Caco-2 (cell line): ENCODE data around the gene CNTN5. TPM values are rescaled to one million over a fixed set of nuclear protein-coding genes. Genes with fewer than 3 reads are reported as not detected.
"Not testable (repeated sequence)": the region's sequence is repeated elsewhere in the genome, so short reads cannot be mapped to it uniquely, and the experiment has no call there.

Source experiments
- BruUV-seq: library from RNA; stranded (reverse); fragments of 400-500 nt; replicated peaks from 2 replicates; lab custom pipeline; 2021; lab: Mats Ljungman, UMichigan
- CTCF ChIA-PET: fragments of 300-600 bp; sonication (Branson Sonifier 250); formaldehyde crosslinking; loops from one replicate; lab custom pipeline; 2022; ENCODE audit warnings: antibody characterized with exemption; lab: Charles Lee
- POLR2A ChIA-PET: fragments of 300-600 bp; sonication (Branson Sonifier 250); formaldehyde crosslinking; loops from one replicate; lab custom pipeline; 2022; ENCODE audit warnings: antibody characterized with exemption; lab: Charles Lee
- DNase-seq, 2 experiments: peaks; one replicate each; pipeline versions ENCODE4 v3.0.0 to v3.0.0-alpha.2; 2020 to 2022
- H3K27me3 ChIP-seq: replicated peaks from 2 replicates; pipeline ENCODE4 v1.6.0; 2011; ENCODE audit warnings: low read length; ENCODE audit not compliant: control insufficient read depth, insufficient read depth
- H3K36me3 ChIP-seq: 2 replicates; pipeline ENCODE4 v1.5.1; 2011; ENCODE audit warnings: low read length; ENCODE audit not compliant: control insufficient read depth, insufficient read depth
- H3K4me1 ChIP-seq: fragments of 250-450 bp; sonication (Bioruptor Pico); 2 replicates; pipeline ENCODE4 v1.5.1; 2020; ENCODE audit warnings: mild to moderate bottlenecking
- H3K4me3 ChIP-seq: 2 replicates; pipeline ENCODE4 v1.5.1; 2011; ENCODE audit warnings: low read depth, mild to moderate bottlenecking, control low read depth, low read length
- H3K9me3 ChIP-seq: fragments of 250-450 bp; sonication (Bioruptor Pico); 2 replicates; pipeline ENCODE4 v1.5.1; 2020; ENCODE audit warnings: mild to moderate bottlenecking, moderate library complexity
- H3K27ac Mint-ChIP-seq: one replicate; pipeline ENCODE4 v1.8.0; 2022; ENCODE audit warnings: mixed read lengths; ENCODE audit not compliant: unreplicated experiment
- H3K27me3 Mint-ChIP-seq: one replicate; pipeline ENCODE4 v1.8.0; 2022; ENCODE audit warnings: mixed read lengths; ENCODE audit not compliant: insufficient read depth, unreplicated experiment
- H3K36me3 Mint-ChIP-seq: one replicate; pipeline ENCODE4 v1.8.0; 2022; ENCODE audit warnings: mild to moderate bottlenecking, mixed read lengths; ENCODE audit not compliant: insufficient read depth, unreplicated experiment
- H3K4me1 Mint-ChIP-seq: one replicate; pipeline ENCODE4 v1.8.0; 2022; ENCODE audit warnings: low read depth, mixed read lengths; ENCODE audit not compliant: unreplicated experiment
- H3K4me3 Mint-ChIP-seq: one replicate; pipeline ENCODE4 v1.8.0; 2022; ENCODE audit warnings: mild to moderate bottlenecking, moderate library complexity, mixed read lengths; ENCODE audit not compliant: unreplicated experiment
- H3K9me3 Mint-ChIP-seq: one replicate; pipeline ENCODE4 v1.8.0; 2022; ENCODE audit warnings: mixed read lengths; ENCODE audit not compliant: unreplicated experiment
- CTCF ChIP-seq, 2 experiments: fragments of 200-600 bp in 1 of 2; IDR thresholded peaks; 1 replicate in 1 of 2; 2 replicates in 1 of 2; pipeline versions ENCODE4 v1.5.1 to v1.8.0; 2011 to 2022; ENCODE audit warnings: antibody characterized with exemption in 1 of 2, control low read depth in 1 of 2, inconsistent platforms in 1 of 2, low read depth in 1 of 2, low read length in 1 of 2, mild to moderate bottlenecking in 1 of 2, moderate library complexity in 1 of 2; ENCODE audit not compliant: insufficient read depth in 1 of 2, severe bottlenecking in 1 of 2, unreplicated experiment in 1 of 2
- intact Hi-C: fragments of 100-400 bp; cut with micrococcal nuclease; formaldehyde crosslinking; loops from one replicate; pipeline ENCODE4 v1.10.0; 2022; ENCODE audit not compliant: unreplicated experiment
- total RNA-seq: library from RNA; stranded (reverse); gene quantifications from 2 replicates; pipeline ENCODE4 v1.2.3, GENCODE V29; 2022

The CNTN5 gene
- total RNA-seq, 1 experiment from 2014 or later: 1.00 TPM

GRCh38 chr11:99277281-99277680 lies 256.5 kb downstream of the CNTN5 start:
- Mint-ChIP-seq H3K27ac (no peak overlapping the region), H3K4me1 (no peaks in the 10 kb centered on the region), H3K27me3 (peaks cover 2% of the 10 kb centered on the region), H3K4me3 (no peak overlapping the region), H3K36me3 (no peaks in the 10 kb centered on the region), H3K9me3 (no peaks in the 10 kb centered on the region)
- Histone ChIP-seq H3K27me3 (no peaks in the 10 kb centered on the region), H3K9me3 (no peaks in the 10 kb centered on the region), H3K36me3 (no peaks in the 10 kb centered on the region), H3K4me3 (no peak overlapping the region), H3K4me1 (no peaks in the 10 kb centered on the region)
- ChIA-PET CTCF (no interaction called here), POLR2A (no interaction called here)
- BruUV-seq: no TSS peak
- no peak for DNase-seq
- intact Hi-C loops: no loop called here
- TF ChIP-seq CTCF (IDR thresholded peaks at IDR 0.05; ENCODE audit: insufficient read depth in 1 of 2, low read depth in 1 of 2, low read length in 1 of 2, severe bottlenecking in 1 of 2, unreplicated experiment in 1 of 2): no peak

GRCh38 chr11:99279266-99279665 lies 258.5 kb downstream of the CNTN5 start:
- no peaks in the 10 kb centered on the region for H3K27me3 ChIP-seq
- no peak for DNase-seq
- no peak overlapping the region for H3K27ac Mint-ChIP-seq
- no peaks in the 10 kb centered on the region for H3K36me3 ChIP-seq
- H3K9me3 ChIP-seq: no peaks in the 10 kb centered on the region
- H3K4me3 ChIP-seq: no peak overlapping the region
- no peaks in the 10 kb centered on the region for H3K4me1 Mint-ChIP-seq
- CTCF ChIA-PET: no interaction called here
- H3K4me1 ChIP-seq: no peaks in the 10 kb centered on the region
- no peaks in the 10 kb centered on the region for H3K9me3 Mint-ChIP-seq
- POLR2A ChIA-PET: no interaction called here
- H3K27me3 Mint-ChIP-seq: no peaks in the 10 kb centered on the region
- BruUV-seq: no TSS peak
- no peak overlapping the region for H3K4me3 Mint-ChIP-seq
- intact Hi-C loops: no loop called here
- H3K36me3 Mint-ChIP-seq: no peaks in the 10 kb centered on the region
- no peak for TF ChIP-seq CTCF (IDR thresholded peaks at IDR 0.05; ENCODE audit: insufficient read depth in 1 of 2, low read depth in 1 of 2, low read length in 1 of 2, severe bottlenecking in 1 of 2, unreplicated experiment in 1 of 2)

GRCh38 chr11:99281331-99281730 lies 260.6 kb downstream of the CNTN5 start:
- no TSS peak for BruUV-seq
- DNase-seq: no peak
- CTCF ChIA-PET: no interaction called here
- H3K4me3 ChIP-seq: no peak overlapping the region
- H3K27me3 ChIP-seq: no peaks in the 10 kb centered on the region
- no peak overlapping the region for H3K27ac Mint-ChIP-seq
- H3K9me3 ChIP-seq: no peaks in the 10 kb centered on the region
- H3K4me3 Mint-ChIP-seq: no peak overlapping the region
- H3K9me3 Mint-ChIP-seq: no peaks in the 10 kb centered on the region
- no peaks in the 10 kb centered on the region for H3K36me3 ChIP-seq
- no peaks in the 10 kb centered on the region for H3K4me1 Mint-ChIP-seq
- no peaks in the 10 kb centered on the region for H3K27me3 Mint-ChIP-seq
- POLR2A ChIA-PET: no interaction called here
- TF ChIP-seq CTCF (IDR thresholded peaks at IDR 0.05; ENCODE audit: insufficient read depth in 1 of 2, low read depth in 1 of 2, low read length in 1 of 2, severe bottlenecking in 1 of 2, unreplicated experiment in 1 of 2): no peak
- intact Hi-C loops: no loop called here
- no peaks in the 10 kb centered on the region for H3K36me3 Mint-ChIP-seq
- H3K4me1 ChIP-seq: no peaks in the 10 kb centered on the region

GRCh38 chr11:99297925-99298324 lies 277.2 kb downstream of the CNTN5 start:
- POLR2A ChIA-PET, H3K36me3 Mint-ChIP-seq, H3K4me1 Mint-ChIP-seq, H3K9me3 ChIP-seq, intact Hi-C loops, H3K27me3 ChIP-seq, H3K4me3 Mint-ChIP-seq, H3K27me3 Mint-ChIP-seq, H3K27ac Mint-ChIP-seq, H3K36me3 ChIP-seq, CTCF ChIA-PET, H3K4me3 ChIP-seq, DNase-seq, BruUV-seq, H3K4me1 ChIP-seq: not testable (repeated sequence)
- H3K9me3 Mint-ChIP-seq: peaks cover 32% of the 10 kb centered on the region
